ENCODE measurements around the gene AKNAD1. TPM values are rescaled to one million over a fixed set of nuclear protein-coding genes. Genes with fewer than 3 reads are reported as not detected.

Gene AKNAD1, protein sequence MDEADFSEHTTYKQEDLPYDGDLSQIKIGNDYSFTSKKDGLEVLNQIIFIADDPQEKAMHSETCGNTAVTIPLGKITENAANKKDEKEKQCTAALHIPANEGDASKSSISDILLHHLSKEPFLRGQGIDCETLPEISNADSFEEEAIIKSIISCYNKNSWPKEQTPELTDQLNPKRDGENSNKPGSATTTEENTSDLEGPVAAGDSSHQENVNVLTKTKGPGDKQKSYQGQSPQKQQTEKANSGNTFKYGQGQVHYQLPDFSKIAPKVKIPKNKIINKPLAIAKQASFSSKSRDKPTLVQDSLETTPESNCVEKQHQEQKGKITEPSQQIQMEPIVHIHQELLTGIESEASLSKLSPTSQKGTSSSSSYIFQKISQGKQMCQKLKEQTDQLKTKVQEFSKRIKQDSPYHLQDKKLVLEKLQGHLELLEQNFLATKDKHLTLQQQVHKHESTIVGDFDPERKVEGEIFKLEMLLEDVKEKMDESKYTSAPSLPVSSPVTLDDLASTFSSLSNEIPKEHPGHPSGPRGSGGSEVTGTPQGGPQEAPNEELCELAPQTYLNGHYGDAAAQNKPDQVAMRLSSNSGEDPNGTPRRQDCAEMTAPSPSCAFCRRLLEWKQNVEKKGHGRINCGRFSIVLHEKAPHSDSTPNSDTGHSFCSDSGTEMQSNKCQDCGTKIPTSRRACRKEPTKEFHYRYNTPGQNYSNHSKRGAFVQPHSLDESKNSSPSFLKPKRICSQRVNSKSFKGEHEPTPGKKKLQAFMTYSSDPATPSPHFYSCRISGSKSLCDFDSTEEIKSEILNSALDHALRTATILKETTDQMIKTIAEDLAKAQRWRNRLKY
- total RNA-seq (1 to 10 TPM in 1 of 4 donors, under 1 TPM in 1, not detected in 2; 0.82 to 2.1 TPM), polyA plus RNA-seq (1 to 10 TPM in 1 of 3 donors, under 1 TPM in 1, not detected in 1; 0.28 to 2.4 TPM)

DNA sequence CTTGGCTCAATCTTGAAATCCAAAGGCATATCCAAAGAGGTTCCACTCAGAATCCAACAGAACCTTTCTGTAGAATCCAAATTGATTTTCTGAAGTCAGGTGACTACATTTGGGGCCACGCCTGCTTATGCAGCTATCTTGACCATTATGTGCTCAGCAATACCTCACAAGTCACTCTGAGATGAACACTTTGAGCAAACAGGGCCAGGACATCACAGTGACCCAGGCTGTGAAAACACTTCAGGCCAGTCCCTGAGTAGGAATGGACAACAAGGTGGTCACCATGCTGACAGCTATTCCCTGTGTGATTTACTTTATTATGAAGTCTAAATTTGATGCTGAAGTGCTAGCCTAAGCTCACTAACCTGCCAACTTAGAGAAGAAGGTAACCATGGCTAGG, at the start of gene AKNAD1:
TSS of gene AKNAD1 (minus strand) at position 101 of the 400 bp plus-strand sequence. CDS start 4,430 bp downstream, outside the sequence.
- Histone ChIP-seq H3K9me3 (no peaks in the 10 kb centered on the region), H3K36me3 (no peaks in the 10 kb centered on the region), H3K27me3 (no peaks in the 10 kb centered on the region), H3K4me3 (no peak within 1 kb of the TSS), H3K27ac (no peak within 1 kb of the TSS), H3K4me1 (peaks cover 0 to 23% (median 16%) of the 10 kb centered on the region in 4 donors)
- intact Hi-C loops (cut with DNase I): no loop called here
- WGBS, 2 donors: 85 to 91% methylated on average over 1 of the region's 1 CpG
- no peak for DNase-seq
- TF ChIP-seq EP300 (IDR thresholded peaks at IDR 0.05): no peak
- TF ChIP-seq, protein P1, sequence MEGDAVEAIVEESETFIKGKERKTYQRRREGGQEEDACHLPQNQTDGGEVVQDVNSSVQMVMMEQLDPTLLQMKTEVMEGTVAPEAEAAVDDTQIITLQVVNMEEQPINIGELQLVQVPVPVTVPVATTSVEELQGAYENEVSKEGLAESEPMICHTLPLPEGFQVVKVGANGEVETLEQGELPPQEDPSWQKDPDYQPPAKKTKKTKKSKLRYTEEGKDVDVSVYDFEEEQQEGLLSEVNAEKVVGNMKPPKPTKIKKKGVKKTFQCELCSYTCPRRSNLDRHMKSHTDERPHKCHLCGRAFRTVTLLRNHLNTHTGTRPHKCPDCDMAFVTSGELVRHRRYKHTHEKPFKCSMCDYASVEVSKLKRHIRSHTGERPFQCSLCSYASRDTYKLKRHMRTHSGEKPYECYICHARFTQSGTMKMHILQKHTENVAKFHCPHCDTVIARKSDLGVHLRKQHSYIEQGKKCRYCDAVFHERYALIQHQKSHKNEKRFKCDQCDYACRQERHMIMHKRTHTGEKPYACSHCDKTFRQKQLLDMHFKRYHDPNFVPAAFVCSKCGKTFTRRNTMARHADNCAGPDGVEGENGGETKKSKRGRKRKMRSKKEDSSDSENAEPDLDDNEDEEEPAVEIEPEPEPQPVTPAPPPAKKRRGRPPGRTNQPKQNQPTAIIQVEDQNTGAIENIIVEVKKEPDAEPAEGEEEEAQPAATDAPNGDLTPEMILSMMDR (IDR thresholded peaks at IDR 0.05): no peak

DNA sequence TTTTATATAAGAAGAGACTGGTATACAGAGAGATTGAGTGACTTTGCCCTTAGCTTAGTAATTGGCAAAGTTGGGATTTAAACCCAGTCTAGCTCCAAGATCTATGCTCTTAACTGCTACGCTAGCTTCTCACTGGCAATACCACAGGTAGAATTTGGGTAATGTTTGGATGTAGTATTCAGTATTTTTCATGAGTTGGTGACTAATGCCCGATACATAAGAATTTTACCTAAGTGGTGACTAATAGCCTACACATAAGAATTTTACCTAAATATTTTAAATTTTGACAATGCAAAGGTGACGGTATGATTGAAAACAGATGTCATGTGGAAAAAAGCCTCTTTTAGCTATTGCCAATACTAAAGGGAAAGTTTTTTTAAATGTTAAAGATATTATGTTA, 44.2 kb upstream of the AKNAD1 start:
- intact Hi-C loops (cut with DNase I): no loop called here
- no peak for DNase-seq
- Histone ChIP-seq H3K27me3 (no peaks in the 10 kb centered on the region), H3K4me3 (no peak overlapping the region), H3K4me1 (peaks cover 0 to 20% (median 19%) of the 10 kb centered on the region in 4 donors), H3K36me3 (peaks cover 0 to 60% (median 10%) of the 10 kb centered on the region in 4 donors), H3K27ac (no peak overlapping the region), H3K9me3 (no peaks in the 10 kb centered on the region)
- WGBS, 2 donors: 97 to 98% methylated on average over 3 of the region's 3 CpGs
- TF ChIP-seq, protein P1 (IDR thresholded peaks at IDR 0.05): no peak
- TF ChIP-seq POLR2A (IDR thresholded peaks at IDR 0.05): no peak
- TF ChIP-seq POLR2AphosphoS5 (IDR thresholded peaks at IDR 0.05): no peak
- TF ChIP-seq EP300 (IDR thresholded peaks at IDR 0.05): no peak

DNA sequence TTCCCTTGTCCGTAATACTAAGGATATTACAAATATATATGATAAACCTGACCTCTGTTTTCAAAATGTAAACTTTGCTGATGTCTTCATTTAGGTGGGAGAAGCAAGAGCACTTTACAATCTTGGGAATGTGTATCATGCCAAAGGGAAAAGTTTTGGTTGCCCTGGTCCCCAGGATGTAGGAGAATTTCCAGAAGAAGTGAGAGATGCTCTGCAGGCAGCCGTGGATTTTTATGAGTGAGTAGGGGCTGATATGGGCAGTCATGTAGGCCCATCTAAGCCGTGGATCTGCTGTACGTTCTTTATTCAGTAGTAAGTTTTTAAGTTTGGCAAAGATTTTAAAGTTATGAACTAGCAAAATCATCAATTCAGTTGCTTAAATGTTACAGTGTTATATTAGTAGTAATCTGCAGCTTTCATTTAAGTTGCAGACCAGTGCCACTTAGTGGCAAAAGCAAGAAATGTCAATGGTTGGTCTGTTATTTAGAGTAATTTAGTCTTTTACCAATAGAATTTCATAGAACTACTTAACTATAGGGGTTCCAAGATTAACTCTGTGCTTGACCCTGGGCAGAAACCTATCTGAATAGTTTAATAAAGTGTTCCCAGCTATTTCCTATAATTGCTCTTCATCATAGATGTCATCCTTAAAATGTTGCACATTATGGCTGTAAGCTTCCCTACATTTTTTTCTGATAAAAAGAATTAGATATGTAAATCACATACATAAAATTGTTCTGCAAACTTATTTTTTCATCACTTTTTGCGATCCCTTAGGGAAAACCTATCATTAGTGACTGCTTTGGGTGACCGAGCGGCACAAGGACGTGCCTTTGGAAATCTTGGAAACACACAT, 41.2 kb upstream of the AKNAD1 start:
- Histone ChIP-seq H3K36me3 (peaks cover 0 to 34% (median 6%) of the 10 kb centered on the region in 4 donors), H3K4me1 (peaks cover 0 to 30% (median 22%) of the 10 kb centered on the region in 4 donors), H3K27me3 (no peaks in the 10 kb centered on the region), H3K4me3 (no peak overlapping the region), H3K9me3 (no peaks in the 10 kb centered on the region), H3K27ac (peak overlapping the region in 3 of 4 donors; percentile 76 to 81 (median 79))
- WGBS, 2 donors: 72 to 77% methylated on average over 8 of the region's 8 CpGs
- intact Hi-C loops (cut with DNase I): loop anchor here (1.0 to 10.0 kb wide), 3 partner anchors 70 to 203 kb away; partner anchors contain the start of genes PRPF38B and STXBP3
- no peak for DNase-seq
- no peak for TF ChIP-seq POLR2AphosphoS5 (IDR thresholded peaks at IDR 0.05)
- TF ChIP-seq, protein P1 (IDR thresholded peaks at IDR 0.05): peak; percentile 50 to 69 (median 66)

All from sigmoid colon (tissue), 7 donors.